Hepatocyte (in vitro differentiated cells): Measurements from ENCODE around the gene SBF1. TPM values are rescaled to one million over a fixed set of nuclear protein-coding genes. Genes with fewer than 3 reads are reported as not detected.

Source experiments
- DNase-seq: peaks from one replicate; pipeline ENCODE4 v3.0.0-alpha.2; 2016; ENCODE audit warnings: low spot score
- H2AFZ ChIP-seq: fragments of 200-600 bp; sonication (generic); 2 replicates; pipeline ENCODE4 v1.6.0; 2016; ENCODE audit warnings: antibody characterized with exemption, mild to moderate bottlenecking
- H3K27ac ChIP-seq: fragments of 200-600 bp; sonication (generic); 2 replicates; pipeline ENCODE4 v1.5.1; 2016; ENCODE audit warnings: mild to moderate bottlenecking
- H3K27me3 ChIP-seq: fragments of 200-600 bp; sonication (generic); 2 replicates; pipeline ENCODE4 v1.6.1; 2016
- H3K36me3 ChIP-seq: fragments of 200-600 bp; sonication (generic); replicated peaks from 2 replicates; pipeline ENCODE4 v1.5.1; 2016; ENCODE audit warnings: low read depth; ENCODE audit not compliant: insufficient read depth
- H3K4me1 ChIP-seq: fragments of 200-600 bp; sonication (generic); 2 replicates; pipeline ENCODE4 v1.5.1; 2016; ENCODE audit warnings: mild to moderate bottlenecking, moderate library complexity; ENCODE audit not compliant: insufficient read depth
- H3K4me2 ChIP-seq: fragments of 200-600 bp; sonication (generic); 2 replicates; pipeline ENCODE4 v1.6.0; 2016
- H3K4me3 ChIP-seq: fragments of 200-600 bp; sonication (generic); 2 replicates; pipeline ENCODE4 v1.5.1; 2016; ENCODE audit warnings: mild to moderate bottlenecking
- H3K79me2 ChIP-seq: fragments of 200-600 bp; sonication (generic); 2 replicates; pipeline ENCODE4 v1.6.0; 2017; ENCODE audit warnings: mild to moderate bottlenecking
- H3K9me2 ChIP-seq: fragments of 200-600 bp; sonication (generic); replicated peaks from 2 replicates; pipeline ENCODE4 v1.6.0; 2017; ENCODE audit warnings: mild to moderate bottlenecking; ENCODE audit not compliant: insufficient read depth
- H3K9me3 ChIP-seq: fragments of 200-600 bp; sonication (generic); 2 replicates; pipeline ENCODE4 v1.5.1; 2016; ENCODE audit warnings: low read depth, mild to moderate bottlenecking
- H4K20me1 ChIP-seq: fragments of 200-600 bp; sonication (generic); 2 replicates; pipeline ENCODE4 v1.6.0; 2016; ENCODE audit warnings: mild to moderate bottlenecking; ENCODE audit not compliant: insufficient read depth, poor library complexity, severe bottlenecking
- CTCF ChIP-seq: fragments of 200-600 bp; sonication (generic); IDR thresholded peaks from 2 replicates; pipeline ENCODE4 v1.5.1; 2016; ENCODE audit warnings: antibody characterized with exemption, mild to moderate bottlenecking; ENCODE audit not compliant: poor library complexity
- EZH2 ChIP-seq: fragments of 200-600 bp; sonication (generic); IDR thresholded peaks from 2 replicates; pipeline ENCODE4 v1.6.1; 2016; ENCODE audit warnings: antibody characterized with exemption, mild to moderate bottlenecking, borderline replicate concordance
- EZH2phosphoT487 ChIP-seq: fragments of 200-600 bp; sonication (generic); IDR thresholded peaks from one replicate; pipeline ENCODE4 v1.6.1; 2018; ENCODE audit warnings: antibody characterized with exemption, mild to moderate bottlenecking, low read depth, moderate library complexity; ENCODE audit not compliant: unreplicated experiment, severe bottlenecking
- WGBS: methylation state at CpG from one replicate; pipeline ENCODE4 v1.1.6; 2016; ENCODE audit warnings: low lambda C conversion rate; ENCODE audit errors: missing lambda C conversion rate; 5-methylcytosine and 5-hydroxymethylcytosine counted together
- polyA plus RNA-seq: library from polyadenylated mRNA; unstranded; fragments of >200 nt; fragmentation: Nextera tagmentation; extraction: Ambion mirVana; gene quantifications from 2 replicates; pipeline ENCODE4 v1.2.1, GENCODE V29; 2016
- total RNA-seq: library from RNA; depleted of rRNA; stranded (reverse); fragments of >200 nt; gene quantifications from 2 replicates; pipeline ENCODE4 v1.2.3, GENCODE V29; 2014

SBF1 gene
- total and polyA plus RNA-seq, 2 experiments from 2014 or later: 34.5 to 49.5 TPM

GRCh38 chr22:50425179-50425916 lies 49.5 kb downstream of the SBF1 start:
- H3K4me2 ChIP-seq: no peak overlapping the region
- no peak overlapping the region for H3K4me3 ChIP-seq
- DNase-seq: no peak
- no peaks in the 10 kb centered on the region for H3K9me2 ChIP-seq
- no peak overlapping the region for H2AFZ ChIP-seq
- 97% methylated on average over 12 of the region's 12 CpGs for WGBS
- H3K9me3 ChIP-seq: no peaks in the 10 kb centered on the region
- peaks cover 8% of the 10 kb centered on the region for H3K79me2 ChIP-seq
- H3K27me3 ChIP-seq: no peaks in the 10 kb centered on the region
- H3K27ac ChIP-seq: no peak overlapping the region
- TF ChIP-seq EZH2 (no peak), EZH2phosphoT487 (no peak), CTCF (no peak)
- H4K20me1 ChIP-seq: no peaks in the 10 kb centered on the region
- no peaks in the 10 kb centered on the region for H3K4me1 ChIP-seq
- no peaks in the 10 kb centered on the region for H3K36me3 ChIP-seq

GRCh38 chr22:50423956-50424355 lies 50.9 kb downstream of the SBF1 start:
- Histone ChIP-seq H3K79me2 (peaks cover 8% of the 10 kb centered on the region), H2AFZ (no peak overlapping the region), H3K9me2 (no peaks in the 10 kb centered on the region), H4K20me1 (no peaks in the 10 kb centered on the region), H3K9me3 (no peaks in the 10 kb centered on the region), H3K4me1 (no peaks in the 10 kb centered on the region), H3K4me2 (no peak overlapping the region), H3K4me3 (no peak overlapping the region), H3K27me3 (no peaks in the 10 kb centered on the region), H3K27ac (no peak overlapping the region), H3K36me3 (no peaks in the 10 kb centered on the region)
- DNase-seq: no peak
- TF ChIP-seq EZH2phosphoT487: no peak
- no peak for TF ChIP-seq EZH2
- TF ChIP-seq CTCF: no peak
- 99% methylated on average over 14 of the region's 14 CpGs for WGBS

- no peak overlapping the region for H3K27ac ChIP-seq
- TF ChIP-seq EZH2: no peak
- TF ChIP-seq EZH2phosphoT487: no peak
- TF ChIP-seq CTCF: no peak
- H4K20me1 ChIP-seq: no peaks in the 10 kb centered on the region
- no peaks in the 10 kb centered on the region for H3K27me3 ChIP-seq
- H3K36me3 ChIP-seq: no peaks in the 10 kb centered on the region
- peak; percentile 3 for DNase-seq
- no peaks in the 10 kb centered on the region for H3K4me1 ChIP-seq
- H3K4me2 ChIP-seq: no peak overlapping the region
- no peaks in the 10 kb centered on the region for H3K9me2 ChIP-seq
- H3K4me3 ChIP-seq: no peak overlapping the region
- H3K79me2 ChIP-seq: peaks cover 8% of the 10 kb centered on the region
- 98% methylated on average over 21 of the region's 21 CpGs for WGBS
- no peaks in the 10 kb centered on the region for H3K9me3 ChIP-seq
- no peak overlapping the region for H2AFZ ChIP-seq
Observed at GRCh38 chr22:50422961-50423815, 51.6 kb downstream of the SBF1 start.
